KBM-7 (cell line): Measurements from ENCODE around the gene UNC5A.
A peak's percentile ranks its signal among the peaks of the same experiment; 100 is the strongest.

Experiments used
- DNase-seq: peaks from one replicate; pipeline ENCODE4 v3.0.0-alpha.2; 2015
- in situ Hi-C: fragments of 300-500 bp; cut with MboI; formaldehyde crosslinking; loops from 2 replicates; pipeline ENCODE4 v1.14.3; 2020; ENCODE audit warnings: low sequenced_read_pairs, low pct_unique_long_range_greater_than_20kb, mixed read lengths

Gene UNC5A

GRCh38 chr5:176833286-176833685 lies 22.9 kb downstream of the UNC5A start:
- DNase-seq: no peak
- in situ Hi-C loops: no loop called here

DNA sequence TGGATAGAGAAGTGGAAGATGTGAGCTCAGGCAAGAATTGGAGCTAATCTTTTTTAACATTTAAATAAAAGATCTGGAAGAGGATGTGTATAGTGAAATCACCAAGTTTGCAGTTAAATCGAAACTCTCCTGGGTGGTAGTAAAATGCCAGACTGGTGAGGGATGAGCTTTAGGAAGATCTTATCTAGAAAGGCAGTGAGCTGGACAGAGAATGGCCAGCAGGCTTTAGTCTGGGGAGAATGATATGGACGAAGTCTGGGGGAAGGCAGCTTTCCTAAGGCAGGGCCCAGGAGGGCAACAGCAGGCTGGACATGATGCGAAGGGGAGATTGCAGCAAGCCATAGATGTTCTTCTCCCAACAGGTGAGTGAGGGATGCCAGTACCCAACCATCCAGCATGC lies 25.6 kb downstream of the UNC5A start:
- in situ Hi-C loops: no loop called here

GRCh38 chr5:176836811-176837706 lies 26.7 kb downstream of the UNC5A start:
- in situ Hi-C loops: no loop called here
- DNase-seq: no peak

More for the DNA sequence above, 25.6 kb downstream of the UNC5A start:
- DNase-seq: no peak

DNA sequence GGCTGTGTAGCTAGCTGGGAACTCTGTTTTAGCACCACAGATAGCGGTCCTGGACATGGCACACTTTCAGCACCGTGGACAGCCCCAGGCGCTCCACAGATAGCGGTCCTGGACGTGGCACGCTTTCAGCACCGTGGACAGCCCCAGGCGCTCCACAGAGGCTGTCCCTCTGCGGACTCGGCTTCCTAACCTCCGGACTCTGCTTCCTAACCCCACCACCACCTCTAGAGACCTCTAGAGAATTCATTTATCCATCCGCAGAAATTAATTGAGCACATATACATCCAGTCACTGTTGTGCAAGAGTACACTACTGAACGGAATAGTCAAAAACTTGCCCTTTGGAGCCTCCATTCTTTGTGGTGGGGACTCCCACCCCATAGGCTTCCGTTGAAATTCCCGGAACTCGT lies 27.4 kb downstream of the UNC5A start:
- peak; percentile 82 for DNase-seq
- in situ Hi-C loops: no loop called here

DNA sequence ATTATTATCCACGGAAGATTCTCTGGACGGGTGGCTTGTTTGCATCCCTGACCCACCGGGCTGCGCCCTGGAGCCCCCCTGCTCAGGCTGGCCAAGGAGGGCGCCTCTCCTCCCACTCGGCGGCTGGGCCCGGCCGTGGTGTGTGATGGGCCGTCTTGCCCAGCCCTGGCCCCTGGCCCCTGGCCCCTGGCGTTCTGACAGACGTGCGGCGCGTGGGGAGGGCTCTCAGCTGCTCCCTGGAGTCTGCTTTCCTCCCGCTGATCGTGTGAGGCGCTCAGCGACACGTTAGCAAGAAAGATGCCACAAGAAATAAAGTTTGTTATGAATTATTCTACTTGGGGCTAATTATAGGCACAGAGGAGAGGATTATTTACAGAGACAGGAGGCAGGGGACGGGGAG lies 33.3 kb downstream of the UNC5A start:
- in situ Hi-C loops: no loop called here
- DNase-seq: no peak

- in situ Hi-C loops: no loop called here
- DNase-seq: no peak
Observed at GRCh38 chr5:176844281-176844680, 33.9 kb downstream of the UNC5A start.

DNA sequence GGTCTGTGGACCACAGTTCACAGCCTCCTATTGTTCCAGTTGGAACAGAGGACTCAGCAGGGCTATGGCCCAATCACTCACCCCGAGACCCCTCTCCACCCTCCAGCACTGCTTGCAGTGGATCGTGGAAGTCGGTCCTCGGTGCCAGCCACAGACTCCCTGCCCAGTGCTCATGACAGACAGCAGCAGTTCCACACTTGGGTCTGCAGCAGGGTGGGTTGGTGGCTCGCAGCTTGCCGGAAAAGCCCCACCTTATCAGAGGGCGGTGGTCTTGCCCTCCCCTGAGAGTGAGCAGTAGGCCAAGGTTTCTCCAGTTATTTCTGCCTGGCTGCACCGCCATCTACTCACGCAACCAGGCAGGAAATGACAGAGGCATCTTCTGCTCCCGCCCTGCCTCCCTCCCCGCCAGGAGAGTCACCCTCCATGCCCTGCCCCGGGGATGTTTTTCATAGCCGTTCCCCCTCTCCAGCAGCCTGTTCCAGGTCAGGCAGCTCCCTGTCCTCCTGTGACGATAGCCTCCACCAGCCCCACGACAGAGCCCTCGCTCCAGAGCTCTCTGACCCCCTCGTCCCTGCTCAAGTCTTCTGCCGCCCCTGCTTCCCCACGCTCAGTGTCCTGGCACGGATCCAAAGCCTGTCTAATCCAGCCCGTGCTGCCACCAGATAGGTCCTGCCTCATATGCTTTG lies 34.5 kb downstream of the UNC5A start:
- DNase-seq: peak; percentile 85
- in situ Hi-C loops: no loop called here

DNA sequence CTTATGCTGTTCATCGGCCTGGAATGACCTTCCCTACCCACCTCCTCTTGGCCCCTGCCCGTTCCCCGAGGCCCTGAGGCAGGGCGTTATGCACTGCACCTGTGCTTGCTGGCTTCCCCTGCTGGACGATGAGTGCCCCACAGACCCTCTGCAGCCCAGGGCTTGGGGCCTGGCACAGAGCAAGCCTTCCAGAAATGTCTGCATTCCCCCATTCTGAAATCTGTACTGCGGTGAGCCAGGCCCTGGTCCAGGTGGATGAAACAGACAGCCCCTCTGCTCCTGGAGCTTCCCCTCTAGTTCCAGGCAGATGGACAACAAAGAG lies 35.0 kb downstream of the UNC5A start:
- in situ Hi-C loops: no loop called here
- no peak for DNase-seq

GRCh38 chr5:176846335-176847140 lies 36.2 kb downstream of the UNC5A start:
- in situ Hi-C loops: no loop called here
- DNase-seq: no peak

DNA sequence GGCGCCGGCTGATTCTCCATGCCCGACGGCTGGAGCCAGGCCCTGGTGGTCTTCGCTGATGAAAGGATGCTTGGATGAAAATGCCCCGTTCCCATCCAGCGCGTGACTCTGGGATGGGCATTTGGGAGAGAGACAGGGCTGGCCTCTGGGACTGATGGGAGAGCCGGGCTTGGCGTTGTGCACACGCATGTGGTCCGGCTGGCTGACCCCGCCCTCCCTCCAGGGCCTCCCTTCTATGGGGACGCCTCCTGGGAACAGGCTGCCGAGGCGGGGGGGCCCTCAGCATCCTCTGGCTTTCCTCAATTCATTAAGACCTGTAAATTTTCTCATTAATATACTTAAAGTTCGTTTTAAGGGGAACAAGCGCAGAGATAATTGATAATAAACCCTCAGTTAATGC lies 36.8 kb downstream of the UNC5A start:
- in situ Hi-C loops: no loop called here
- DNase-seq: no peak

DNA sequence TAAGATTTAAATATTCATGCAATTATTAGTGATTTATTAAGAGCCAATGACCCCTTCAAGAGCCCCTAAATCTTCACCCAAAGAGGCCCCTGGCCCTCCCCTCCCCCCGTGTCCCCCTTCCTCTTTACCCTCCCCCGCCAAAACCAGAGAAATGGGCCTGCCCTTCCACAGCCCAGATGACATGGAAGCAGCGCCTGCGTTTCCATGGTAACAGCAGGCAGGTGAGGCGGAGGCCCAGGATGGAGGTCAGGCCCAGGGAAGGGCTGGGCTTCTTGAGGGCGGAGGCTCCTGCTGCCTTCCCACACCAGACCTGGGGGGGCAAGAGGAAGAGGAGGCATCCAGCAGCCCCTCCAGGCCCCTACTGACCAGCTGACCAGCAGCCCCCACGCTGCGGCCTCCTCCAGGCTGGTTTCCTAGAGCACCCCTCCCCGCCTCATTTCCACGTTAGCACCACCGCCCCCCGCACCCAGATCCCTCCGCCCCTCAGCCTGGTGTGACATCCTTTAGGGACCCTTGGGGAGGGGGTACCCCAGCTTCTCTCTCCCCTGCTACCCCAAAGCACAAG lies 37.4 kb downstream of the UNC5A start:
- DNase-seq: no peak
- in situ Hi-C loops: no loop called here

DNA sequence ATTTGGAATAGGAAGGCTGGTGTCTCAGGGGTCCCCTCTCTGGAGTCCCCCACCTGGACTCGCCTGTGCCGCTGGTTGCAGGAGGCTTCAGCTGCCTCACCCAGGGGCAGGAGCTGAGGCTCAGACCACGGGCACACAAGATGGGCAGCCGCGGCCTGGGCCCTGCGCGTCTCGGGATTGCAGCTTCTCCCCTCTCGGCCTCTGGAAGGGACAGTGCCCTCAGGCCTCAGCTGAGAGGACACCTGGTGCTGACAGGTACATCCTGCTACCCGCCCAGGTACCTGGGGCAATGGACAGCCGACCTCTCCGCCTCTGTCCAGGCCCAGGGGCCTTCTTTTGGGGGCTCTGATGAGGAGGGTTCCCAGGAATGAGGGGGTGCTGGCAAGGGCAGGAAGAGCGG lies 38.3 kb downstream of the UNC5A start:
- in situ Hi-C loops: no loop called here
- DNase-seq: no peak

DNA sequence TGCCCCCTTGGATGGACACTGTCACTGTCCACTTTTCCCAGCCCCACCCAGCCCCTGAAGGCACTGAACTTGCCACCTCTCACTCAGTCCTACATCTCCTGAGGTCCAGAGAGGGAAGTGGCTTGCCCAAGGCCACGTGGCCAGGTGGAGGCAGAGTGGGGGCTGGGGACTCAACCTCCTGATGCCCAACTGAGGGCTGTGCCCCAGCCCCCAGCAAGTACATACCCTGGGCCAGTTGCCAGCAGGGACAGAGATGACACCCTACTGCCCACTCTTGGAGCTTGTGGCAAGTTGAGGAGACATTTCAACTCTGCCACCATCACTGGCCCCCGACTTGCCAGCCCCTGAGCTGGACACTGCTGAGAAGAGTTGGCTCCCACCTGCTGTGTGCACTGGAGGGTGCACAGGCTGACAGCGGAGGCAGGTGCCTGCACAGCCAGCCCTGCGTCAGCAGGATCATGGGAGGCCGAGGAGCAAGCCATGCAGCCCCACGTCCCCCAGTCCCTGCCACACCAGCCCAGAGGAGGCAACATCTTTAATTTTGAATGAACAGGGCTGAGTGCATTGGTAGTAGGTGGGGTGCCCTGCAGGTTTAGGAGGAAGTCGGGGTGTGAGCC lies 39.4 kb downstream of the UNC5A start:
- in situ Hi-C loops: no loop called here
- no peak for DNase-seq

- in situ Hi-C loops: no loop called here
- DNase-seq: no peak
Observed at GRCh38 chr5:176850371-176851245, 40.2 kb downstream of the UNC5A start.

- in situ Hi-C loops: no loop called here
Observed at GRCh38 chr5:176851380-176851779, 41.0 kb downstream of the UNC5A start.

GRCh38 chr5:176851871-176852658 lies 41.7 kb downstream of the UNC5A start:
- no peak for DNase-seq
- in situ Hi-C loops: no loop called here

More at GRCh38 chr5:176851380-176851779, 41.0 kb downstream of the UNC5A start:
- DNase-seq: no peak

DNA sequence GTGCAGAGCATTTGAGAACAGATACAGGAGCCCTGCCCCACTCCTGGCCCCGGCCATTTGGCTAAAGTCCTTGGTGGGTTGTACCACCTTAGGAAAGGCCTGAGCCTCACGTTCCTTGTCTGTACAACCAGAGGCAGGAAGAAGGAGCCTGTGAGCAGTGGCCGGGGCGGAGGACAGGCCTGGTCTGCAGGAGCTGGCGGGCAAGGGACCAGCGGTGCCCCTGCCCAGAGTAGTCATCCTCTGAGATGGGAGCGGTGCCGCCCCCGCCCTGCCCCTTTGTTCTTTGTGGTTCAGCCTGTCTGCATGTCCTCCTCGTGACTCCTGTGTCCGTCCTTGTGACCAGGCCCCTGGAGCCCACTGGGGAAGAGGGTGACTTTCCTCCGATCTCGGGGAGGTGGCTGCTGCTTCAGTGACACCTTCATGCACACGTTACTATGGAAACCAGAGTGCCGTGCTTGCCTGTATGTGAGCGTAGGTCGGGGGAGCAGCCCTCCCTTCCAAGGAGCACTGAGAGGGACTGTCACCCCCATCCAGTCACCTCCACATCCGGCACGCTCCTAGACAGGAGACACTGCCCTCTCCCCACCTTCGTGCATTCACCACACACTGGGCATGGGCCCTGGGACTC lies 42.9 kb downstream of the UNC5A start:
- in situ Hi-C loops: no loop called here
- no peak for DNase-seq
